ENCODE data around the gene ZBTB20.

ZBTB20 gene

DNA sequence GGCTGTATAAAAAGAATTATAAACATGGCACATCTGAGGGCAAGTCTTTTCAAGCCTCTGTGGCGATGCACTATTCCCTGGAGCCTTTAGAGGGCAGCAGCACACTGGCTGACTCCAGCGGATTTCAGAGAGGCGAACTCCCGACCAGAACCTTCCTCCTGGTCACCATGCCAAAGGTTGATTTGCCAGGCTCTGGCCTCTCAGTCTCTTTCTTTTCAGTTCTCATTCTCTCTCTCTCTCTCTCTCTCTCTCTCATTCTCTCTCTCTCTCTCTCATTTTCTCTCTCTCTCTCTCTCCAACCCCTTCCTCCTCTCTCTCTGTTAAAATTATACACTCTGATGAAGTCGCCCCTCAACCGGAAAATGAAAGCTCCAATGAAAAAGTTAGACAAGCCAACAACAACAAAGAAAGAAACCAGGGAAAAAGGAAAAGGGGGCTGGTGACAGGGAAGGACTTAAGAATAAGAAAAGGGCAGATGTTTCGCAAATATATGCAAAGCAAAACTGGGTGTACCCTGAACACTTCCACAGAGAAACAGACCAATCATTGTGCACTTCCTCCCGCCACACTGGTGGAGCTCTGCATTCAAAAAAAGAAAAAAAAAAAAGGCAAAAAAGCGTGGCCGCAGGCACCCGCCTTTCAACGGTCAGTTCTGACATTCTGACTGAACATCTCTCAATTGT is 763.1 kb downstream of the ZBTB20 start:
- DNase-seq = peak; percentile 11

DNA sequence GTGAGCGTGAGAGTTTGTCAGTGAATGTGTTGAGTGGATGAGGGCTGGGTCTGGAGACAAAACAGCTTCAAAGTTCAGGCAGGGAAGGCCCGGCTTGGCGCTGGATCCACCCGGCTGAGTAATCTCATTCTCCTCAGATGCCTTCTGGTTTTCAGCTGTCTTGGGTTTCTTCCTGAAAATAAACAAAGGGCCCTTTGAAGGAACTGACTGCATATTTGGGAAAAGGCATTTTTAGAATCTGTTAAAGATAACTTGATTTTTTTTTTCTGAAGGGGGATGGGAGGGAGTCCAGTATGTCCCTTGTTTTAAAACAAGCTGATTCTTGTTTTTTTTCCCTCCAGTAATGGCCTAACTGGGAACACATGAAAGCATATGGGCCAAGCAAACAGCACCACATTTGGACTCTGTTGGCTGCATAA is 766.8 kb downstream of the ZBTB20 start:
- no peak for DNase-seq

DNA sequence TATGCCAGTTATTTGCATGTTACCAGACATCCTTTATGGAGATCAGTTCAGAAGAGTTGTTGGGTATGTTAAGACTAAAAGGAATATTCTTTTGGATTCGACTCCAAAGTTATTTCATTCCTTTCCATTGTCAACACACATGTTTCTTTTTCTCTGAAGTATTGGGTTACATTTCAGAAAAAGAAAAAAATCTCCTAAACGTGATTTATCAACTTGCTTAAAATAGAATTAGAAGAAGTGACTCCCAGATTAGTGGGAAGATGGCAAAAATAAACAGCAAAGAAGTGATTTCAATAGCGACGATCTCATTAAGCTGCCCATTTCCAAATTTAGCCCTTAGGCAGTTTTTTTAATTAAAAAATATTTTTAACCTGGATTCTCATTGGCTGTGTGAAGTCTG is 767.8 kb downstream of the ZBTB20 start:
- no peak for DNase-seq

DNA sequence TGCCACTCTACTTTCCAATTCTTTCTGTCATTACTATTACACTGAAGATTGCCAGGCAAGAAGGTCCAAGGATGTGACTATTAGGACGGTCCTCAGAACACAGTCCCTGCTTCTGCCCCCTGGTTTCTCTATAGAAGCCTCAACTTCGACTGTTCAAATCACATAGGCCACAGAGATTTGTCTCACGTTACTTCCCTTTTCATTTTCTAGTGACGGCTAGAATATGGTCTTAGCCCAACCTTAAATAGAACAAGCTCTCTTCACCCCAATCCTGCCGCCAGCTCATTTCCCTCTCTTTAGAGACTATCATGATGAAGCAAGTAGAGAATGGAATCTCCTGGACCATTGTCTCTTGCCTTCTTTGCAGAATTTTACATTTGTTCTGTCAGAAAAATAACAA is 768.3 kb downstream of the ZBTB20 start:
- DNase-seq = no peak

DNA sequence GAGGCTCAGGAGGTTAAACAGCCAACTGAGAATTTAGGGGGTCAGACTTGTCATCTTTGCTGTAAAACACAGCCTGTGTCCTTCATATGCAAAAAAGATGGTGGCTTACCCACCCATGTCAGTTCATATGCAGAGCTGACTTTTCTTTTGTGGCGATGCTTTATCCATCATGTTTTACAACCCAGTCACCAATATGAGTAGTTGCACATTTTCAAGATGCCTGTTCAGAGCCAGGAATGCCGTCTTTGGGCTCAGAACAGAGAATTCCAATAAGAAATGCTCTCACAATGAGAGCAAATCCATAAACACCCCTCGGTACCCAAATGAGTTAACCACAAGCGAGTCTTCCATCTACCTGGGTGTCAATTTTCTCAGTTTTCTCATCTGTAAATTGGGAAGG is 769.7 kb downstream of the ZBTB20 start:
- no peak for DNase-seq

DNA sequence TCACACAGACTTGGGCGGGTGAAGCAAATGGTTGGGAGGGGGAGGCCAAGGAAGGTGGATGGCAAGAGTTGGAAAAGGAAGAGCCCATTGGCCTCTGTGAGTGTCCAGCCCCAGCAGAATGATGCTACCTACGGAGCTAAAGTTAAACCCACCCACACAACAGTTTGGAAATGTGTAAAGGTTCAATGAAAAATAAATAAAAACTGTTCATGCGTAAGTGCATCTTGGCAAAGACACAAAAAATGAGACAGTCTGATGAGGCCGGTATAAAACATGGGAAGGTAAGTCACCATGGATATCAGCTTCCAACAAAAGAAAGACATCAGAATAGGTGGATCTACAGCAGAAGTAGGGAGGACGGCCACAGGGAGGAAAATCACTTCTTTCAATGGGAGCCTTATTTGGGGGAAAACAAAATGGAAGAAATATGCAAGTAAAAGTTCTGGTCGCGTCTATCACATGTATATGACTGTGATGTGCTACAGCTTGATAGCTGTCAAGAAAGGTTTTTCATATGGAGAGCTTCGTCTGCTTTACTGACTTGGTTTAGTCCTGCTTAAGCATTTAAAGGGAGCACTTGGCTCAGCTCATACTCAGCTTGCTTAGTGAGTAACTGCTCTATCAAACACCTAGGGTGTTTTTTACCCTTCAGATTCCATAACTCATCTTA is 770.4 kb downstream of the ZBTB20 start:
- DNase-seq = no peak

DNA sequence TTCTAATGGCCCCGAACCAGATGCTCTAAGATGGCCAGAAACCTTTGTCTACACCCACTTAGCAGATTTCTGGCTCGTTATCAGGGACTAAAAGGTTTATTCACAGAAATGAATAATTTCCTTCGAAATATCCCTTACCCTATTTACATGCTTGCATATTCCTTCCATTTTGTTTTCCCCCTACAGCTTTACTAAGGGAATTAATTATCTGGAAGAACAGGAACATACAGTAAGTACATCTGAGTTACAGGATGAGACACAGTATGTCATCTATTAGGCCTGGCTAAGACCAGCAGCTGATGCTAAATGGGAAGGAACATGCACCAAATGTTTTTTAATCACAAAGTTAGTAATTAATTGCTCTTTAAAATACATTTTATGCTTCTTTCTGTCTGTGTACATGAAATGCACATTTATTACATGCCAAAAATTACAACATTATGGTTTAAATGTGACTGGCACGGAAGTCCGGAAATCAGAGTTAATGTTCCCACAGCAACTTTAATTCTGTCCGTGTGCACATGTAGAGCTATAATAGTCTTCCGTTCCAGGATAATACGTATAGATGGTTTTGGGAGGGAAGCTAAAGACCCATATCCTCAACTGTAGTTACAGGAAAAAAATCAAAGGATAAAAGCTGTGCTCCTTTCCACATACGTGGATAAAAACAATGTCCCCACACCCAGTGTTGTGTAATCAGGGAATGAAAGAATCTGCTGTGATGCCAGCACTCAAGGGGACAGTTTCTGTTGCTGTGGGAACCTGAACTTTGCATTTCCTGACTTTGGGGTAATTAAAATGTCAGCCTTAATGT is 771.3 kb downstream of the ZBTB20 start:
- DNase-seq = no peak

DNA sequence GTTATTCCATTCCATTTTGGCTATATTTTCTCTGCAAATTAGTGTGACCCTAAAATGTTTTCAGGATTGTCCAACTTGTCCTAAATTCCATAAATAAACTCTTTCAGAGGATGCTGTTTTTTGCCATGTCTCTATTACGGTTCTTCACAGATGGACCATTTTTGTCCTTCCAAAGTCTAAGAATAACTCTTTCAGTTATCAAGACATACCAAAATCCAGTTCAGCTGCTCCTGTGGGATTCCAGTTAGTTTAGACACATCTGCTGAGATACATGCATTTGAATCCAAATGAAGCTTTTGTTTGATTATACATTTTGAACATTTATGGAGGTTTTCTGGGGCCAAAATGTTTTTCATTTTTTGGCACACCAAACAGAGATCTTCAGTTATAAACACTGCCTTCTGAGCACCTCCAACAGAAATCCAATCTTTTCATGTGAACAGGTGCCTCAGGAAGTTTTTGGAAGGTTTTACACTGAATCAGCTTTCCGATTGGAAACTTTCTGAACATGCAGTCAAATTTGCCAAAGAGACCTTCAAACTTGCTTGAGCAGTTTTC is 772.6 kb downstream of the ZBTB20 start:
- no peak for DNase-seq

DNA sequence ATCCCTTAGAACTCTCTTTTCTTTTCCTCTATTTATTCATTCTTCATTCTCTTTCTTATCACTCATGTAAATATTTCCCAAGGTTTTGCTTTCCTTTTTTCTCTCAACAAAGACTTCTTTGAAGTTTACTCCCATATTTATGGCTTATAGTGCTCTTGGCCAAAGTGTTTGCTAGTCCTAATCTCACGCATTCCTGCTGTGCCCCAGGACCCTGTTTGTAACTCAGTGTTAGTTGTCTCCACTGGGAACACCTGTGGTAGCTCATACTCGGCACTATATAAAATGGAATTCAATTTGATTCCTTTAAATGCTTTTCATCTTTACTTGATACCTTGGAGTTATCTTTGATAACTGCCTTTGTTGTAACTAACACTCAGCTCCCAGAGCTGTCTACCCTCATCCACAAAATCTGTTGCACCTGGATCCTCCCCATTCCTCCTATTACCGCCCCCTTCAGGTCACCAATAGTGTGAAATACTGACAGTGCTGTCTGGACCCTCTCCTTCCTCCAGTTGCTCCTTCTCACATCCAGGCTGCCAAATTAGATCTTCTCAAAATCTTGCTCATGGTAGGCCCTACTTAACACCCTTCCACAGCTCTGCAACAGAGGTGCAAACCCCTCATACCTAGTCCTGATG is 776.4 kb downstream of the ZBTB20 start:
- no peak for DNase-seq

DNA sequence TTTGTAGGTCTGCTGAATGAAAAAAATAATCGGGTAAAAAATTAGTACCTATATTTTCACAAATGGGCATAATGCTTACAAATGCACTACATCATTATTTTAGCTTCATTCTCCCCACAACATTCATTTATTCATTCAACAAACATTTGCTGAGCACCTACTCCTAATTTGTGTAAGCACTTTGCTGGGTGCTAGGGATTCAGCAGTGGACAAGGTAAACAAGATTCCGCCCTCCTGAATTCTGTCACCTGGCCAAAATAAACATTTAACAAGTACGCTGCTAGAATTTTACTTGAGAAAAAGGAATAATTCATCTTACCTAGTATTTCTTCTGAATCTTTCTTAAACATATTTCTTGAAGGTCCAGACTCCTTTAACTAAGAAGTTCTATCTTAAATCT is 781.2 kb downstream of the ZBTB20 start:
- no peak for DNase-seq

DNA sequence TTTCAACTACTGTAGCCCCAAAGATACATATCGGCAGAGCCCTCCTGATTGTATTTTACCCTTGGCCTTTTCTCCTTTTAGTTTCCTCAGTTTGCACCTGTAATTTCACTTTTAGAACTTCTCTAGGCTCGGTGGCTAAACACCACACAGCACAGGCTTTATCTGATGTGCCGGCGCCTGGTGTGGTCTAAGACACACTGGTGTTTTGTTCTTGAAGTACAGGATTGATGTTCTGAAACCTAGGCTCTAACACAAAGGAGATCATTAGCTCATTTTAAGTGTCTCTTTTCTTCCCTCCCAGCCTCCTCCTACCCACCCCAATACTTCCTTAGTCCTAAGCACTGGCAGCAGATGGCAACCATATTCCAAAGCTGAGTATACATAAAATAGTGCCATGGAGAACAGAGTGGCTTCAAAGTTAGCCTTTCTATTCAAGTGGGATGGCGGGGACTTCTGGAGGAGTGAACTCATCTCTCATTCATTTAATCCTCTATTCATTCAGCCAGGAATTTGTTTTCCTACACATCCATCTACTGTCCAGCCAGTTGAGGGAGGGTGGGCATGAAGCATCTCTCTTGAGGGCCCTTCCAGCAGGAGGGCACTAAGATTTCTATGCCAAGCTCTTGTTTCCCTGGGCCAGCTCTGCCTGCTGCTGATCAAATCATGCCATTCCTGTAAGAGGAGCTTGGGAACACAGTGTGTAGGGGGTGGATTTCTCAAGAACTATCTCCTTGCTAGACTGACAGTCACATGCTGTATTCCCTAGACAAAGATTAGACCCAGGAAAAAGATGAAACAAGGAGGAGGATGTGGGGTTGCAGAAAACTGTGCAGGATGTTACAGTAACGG is 782.1 kb downstream of the ZBTB20 start:
- DNase-seq = no peak

DNA sequence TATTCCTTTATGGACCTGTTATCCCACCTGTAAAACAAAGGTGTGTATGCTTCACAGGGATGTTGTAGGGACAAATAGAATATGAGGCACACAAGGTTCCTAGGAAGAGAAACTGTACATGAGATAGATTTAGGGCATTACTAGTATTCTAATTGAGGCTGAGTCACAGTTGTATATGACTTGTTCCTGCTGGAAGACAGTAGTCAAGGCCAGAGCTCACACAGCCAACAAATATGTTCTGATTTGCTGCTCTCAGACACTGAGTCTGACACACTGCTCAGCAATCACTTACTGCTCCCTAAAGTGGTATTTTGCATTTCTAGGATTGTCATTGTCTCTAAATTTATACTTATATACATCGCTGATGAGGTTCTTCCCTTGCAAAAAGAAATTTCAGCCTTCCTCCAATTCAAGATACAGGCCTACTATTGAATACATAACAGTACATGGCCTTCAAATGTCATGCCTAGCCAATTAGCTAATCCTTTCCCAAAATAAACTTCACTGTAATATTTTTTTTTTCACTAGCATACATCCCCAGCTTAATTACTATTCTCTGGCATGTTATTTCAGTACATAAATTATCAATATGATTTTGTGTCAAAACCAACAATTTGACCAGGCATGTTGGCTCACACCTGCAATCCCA is 783.4 kb downstream of the ZBTB20 start:
- DNase-seq = no peak

DNA sequence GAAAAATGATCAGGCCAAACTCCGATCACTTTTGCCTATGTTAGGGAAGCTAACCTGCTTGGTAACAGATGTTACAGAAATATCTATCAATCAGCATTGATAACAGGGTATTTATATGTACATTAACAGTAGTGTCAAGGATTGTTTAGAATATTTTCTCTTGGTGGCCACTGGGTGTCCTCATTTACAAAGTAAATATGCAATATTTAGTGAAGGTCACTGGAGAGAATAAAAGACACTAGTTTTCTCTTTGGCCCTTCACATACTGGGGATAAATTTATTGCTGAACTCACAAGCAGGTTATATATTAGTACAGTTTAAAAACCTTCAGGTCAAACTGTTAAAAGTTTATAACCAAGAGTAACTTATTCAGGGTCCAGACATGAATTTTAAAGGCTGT is 784.3 kb downstream of the ZBTB20 start:
- DNase-seq = no peak

DNA sequence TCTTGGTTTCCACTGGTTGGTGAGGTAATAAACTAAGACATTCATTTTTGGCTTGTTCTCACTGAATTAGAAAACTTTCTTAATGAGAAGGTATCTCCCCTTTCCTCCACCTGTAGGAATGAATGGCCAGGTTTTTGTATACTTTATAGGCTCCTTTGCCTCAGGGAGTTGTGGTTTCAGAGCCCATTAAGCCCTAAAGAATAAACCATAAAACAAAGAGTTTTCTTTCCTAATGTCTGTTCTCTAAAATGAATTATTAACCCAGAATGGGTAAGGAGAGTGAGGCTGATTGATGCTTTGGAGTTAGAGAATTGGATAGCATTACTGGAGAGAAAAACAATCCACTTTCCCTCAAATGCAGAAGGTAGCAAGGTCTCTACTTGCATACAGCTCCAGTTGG is 785.7 kb downstream of the ZBTB20 start:
- no peak for DNase-seq

DNA sequence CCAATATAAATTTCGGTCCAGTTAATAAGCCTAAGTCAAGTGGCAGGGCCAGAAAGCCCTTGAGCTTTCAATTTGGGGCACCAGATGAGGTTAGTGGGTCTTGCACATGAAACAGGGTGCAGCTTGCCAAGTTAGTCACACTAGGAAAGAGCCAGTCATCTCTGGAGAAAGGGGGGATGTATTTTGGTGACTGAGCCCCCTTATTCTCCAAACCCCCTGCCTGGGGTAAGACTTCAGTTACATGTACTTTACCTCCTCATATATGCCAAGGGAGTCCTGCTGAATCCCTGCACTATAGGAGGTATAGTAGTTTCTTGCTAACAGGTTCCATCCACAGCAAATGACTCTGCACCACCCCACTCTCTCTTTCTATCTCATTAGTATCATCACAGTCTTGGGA is 790.6 kb downstream of the ZBTB20 start:
- DNase-seq = no peak

DNA sequence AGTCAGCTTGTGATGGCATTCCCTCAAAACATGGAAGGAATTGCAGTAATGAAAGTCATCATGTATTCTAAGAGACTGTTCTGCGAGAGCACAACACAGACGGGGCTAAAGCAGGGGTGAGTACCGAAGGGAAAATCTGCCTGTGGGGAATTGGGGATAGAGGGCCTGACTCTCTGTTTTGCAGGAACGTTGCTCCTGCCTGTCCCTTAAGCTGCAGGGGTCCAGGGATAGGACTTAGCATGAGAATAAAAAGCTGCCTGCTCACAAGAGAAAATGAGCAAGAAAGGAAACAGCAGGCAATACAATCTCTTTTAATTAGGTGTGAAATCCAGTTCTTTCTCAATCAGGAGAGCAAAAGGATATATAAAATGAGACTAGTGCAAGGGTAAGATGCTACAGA is 791.0 kb downstream of the ZBTB20 start:
- no peak for DNase-seq

DNA sequence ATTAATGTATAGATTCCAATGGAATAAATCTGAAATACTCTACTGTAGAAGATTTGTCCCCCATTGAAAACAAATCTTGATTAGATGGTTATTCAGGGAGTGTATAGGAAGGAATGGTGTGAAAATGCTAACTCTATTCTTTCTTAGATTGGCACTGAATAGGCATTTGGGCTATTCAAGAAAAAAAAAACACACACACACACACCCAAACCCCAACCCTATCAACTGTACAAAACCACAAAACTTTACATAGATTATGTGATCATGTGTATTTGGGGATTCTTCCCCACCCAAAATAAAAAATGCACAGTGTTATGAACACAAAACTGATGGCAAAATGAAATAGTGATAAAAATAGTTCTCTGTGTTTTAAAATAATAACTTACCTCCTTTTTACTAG is 791.4 kb downstream of the ZBTB20 start:
- DNase-seq = no peak

DNA sequence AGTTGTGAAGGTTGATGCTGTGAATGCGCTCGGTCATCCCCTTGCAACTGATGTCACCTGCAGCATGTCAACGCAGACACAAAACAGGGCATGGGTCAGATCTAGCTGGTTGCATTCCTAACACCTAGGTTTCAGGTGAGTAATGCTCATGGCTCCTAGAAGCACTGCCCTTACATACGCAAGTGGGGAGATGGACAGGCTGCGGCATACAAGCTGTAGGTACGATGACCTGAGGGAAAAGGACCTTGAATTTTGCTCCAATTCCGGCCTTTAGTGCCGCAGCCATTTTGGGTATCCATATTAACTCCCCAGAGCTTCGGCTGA is 795.3 kb downstream of the ZBTB20 start:
- DNase-seq = no peak

DNA sequence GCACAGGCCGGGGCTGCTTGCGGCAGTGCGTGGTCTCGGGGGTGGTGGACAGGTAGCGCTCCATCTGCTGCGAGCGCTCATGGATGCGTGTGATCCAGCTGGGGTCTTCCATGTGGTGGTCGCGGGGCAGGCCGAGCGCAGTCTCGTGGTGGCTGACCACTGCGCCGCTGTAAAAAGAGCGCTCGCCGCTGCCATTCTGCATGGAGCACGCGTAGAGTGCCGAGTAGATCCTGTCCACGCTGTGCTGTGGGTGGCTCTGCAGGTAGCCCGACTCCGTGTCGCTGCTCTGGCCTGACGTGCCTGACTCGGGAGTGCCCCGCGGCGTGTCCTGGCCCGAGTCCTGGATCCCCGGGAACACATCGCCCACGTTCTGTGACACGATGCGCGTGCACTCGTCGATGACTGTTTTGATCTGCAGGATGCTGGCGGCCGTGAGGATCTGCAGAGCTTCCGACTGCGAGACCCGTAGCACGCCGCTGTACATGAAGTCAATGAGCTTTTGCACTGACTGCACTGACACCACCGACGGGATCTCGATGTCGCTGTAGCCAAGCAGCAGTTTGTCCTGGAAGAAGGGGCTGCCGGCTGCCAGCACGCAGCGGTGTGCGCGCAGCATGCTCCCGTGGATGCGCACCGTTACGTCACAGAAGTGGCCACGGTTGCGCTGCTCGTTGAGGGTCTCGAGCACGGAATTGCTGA is 795.8 kb downstream of the ZBTB20 start:
- no peak for DNase-seq

DNA sequence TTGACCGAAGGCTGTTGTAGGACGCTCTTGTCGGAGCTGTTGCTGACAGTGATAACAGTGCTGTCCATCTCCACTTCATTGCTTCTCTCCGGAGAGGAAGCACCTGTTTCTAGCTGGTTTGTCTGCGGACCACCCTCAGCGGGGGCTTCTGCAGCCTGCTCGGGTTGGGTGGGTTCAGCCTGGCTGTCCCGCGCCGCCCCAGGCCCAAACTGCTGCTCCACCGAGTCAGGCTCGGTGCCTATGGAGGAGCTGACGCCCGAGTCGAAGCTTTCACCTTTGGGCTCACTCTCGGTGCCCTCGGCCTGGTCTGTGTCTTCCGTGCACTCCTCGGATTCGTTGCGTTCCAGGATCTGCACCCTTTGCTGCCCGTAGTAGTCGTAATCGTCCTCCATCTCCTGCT is 796.4 kb downstream of the ZBTB20 start:
- DNase-seq = no peak

DNA sequence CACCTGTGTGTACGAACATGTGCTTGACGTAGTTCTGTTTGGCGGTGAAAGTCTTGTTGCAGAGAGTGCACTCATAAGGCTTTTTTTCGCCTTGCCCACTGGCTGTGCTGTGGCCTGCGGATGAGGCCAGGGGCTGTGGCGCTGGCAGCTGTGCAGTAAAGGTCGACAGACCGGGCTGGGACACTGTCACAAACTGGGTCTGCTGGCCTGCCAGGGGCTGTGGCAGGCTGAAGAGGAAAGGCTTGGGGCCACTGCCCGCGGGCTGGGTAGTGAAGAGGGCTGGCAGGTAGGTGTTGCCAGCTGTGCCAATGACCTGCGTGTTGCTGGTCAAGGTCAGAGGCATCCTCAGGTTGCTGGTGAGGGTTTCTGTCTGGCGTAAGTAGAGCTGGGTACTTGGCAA is 796.8 kb downstream of the ZBTB20 start:
- DNase-seq = no peak

All from GF-D8 (cell line).